WTC11 (cell line): ENCODE results near the gene RNF19B. TPM values are rescaled to one million over a fixed set of nuclear protein-coding genes. Genes with fewer than 3 reads are reported as not detected.

Experiments used
- CREM ChIP-seq: sonication (generic); formaldehyde crosslinking; IDR thresholded peaks from 2 replicates; pipeline ENCODE4 v1.8.1; 2022; ENCODE audit warnings: mild to moderate bottlenecking, missing genetic modification reagents, moderate library complexity
- E2F4 ChIP-seq: sonication (generic); formaldehyde crosslinking; IDR thresholded peaks from 2 replicates; pipeline ENCODE4 v1.8.1; 2022; ENCODE audit warnings: low read depth, mild to moderate bottlenecking, moderate library complexity, missing genetic modification reagents, borderline replicate concordance
- IRF2 ChIP-seq: sonication (generic); formaldehyde crosslinking; IDR thresholded peaks from 2 replicates; pipeline ENCODE4 v1.8.0; 2022; ENCODE audit warnings: low read depth, missing genetic modification reagents, borderline replicate concordance
- MLX ChIP-seq: sonication (generic); formaldehyde crosslinking; IDR thresholded peaks from 2 replicates; pipeline ENCODE4 v1.8.1; 2023; ENCODE audit warnings: mild to moderate bottlenecking, missing genetic modification reagents, moderate library complexity
- NFE2L1 ChIP-seq: sonication (generic); formaldehyde crosslinking; IDR thresholded peaks from 2 replicates; pipeline ENCODE4 v1.8.1; 2023; ENCODE audit warnings: missing genetic modification reagents
- NFYB ChIP-seq: sonication (generic); formaldehyde crosslinking; conservative IDR thresholded peaks from 2 replicates; pipeline ENCODE4 v1.8.0; 2022; ENCODE audit warnings: low read depth, missing genetic modification reagents
- PRDM15 ChIP-seq: sonication (generic); formaldehyde crosslinking; IDR thresholded peaks from 2 replicates; pipeline ENCODE4 v1.8.0; 2022; ENCODE audit warnings: missing genetic modification reagents
- RELA ChIP-seq: sonication (generic); formaldehyde crosslinking; IDR thresholded peaks from 2 replicates; pipeline ENCODE4 v1.8.1; 2022; ENCODE audit warnings: missing genetic modification reagents, mild to moderate bottlenecking, borderline replicate concordance
- RORB ChIP-seq: fragments of 250-450 bp; sonication (Bioruptor Pico); IDR thresholded peaks from 2 replicates; pipeline ENCODE4 v1.9.0; 2021; ENCODE audit warnings: mild to moderate bottlenecking
- TCF7 ChIP-seq: sonication (generic); formaldehyde crosslinking; IDR thresholded peaks from 2 replicates; pipeline ENCODE4 v1.8.0; 2022; ENCODE audit warnings: mild to moderate bottlenecking, low read depth, missing genetic modification reagents, moderate library complexity
- TEAD4 ChIP-seq: sonication (generic); formaldehyde crosslinking; IDR thresholded peaks from 2 replicates; pipeline ENCODE4 v1.8.0; 2022; ENCODE audit warnings: mild to moderate bottlenecking, missing genetic modification reagents
- USF1 ChIP-seq: sonication (generic); formaldehyde crosslinking; IDR thresholded peaks from 2 replicates; pipeline ENCODE4 v1.8.0; 2022; ENCODE audit warnings: mild to moderate bottlenecking, missing genetic modification reagents
- ZBTB43 ChIP-seq: sonication (generic); formaldehyde crosslinking; IDR thresholded peaks from 2 replicates; pipeline ENCODE4 v1.8.1; 2023; ENCODE audit warnings: mild to moderate bottlenecking, missing genetic modification reagents
- ZNF121 ChIP-seq: sonication (generic); formaldehyde crosslinking; IDR thresholded peaks from 2 replicates; pipeline ENCODE4 v1.8.0; 2023; ENCODE audit warnings: missing genetic modification reagents
- ZNF219 ChIP-seq: sonication (generic); formaldehyde crosslinking; IDR thresholded peaks from 2 replicates; pipeline ENCODE4 v1.8.0; 2023; ENCODE audit warnings: missing genetic modification reagents, mild to moderate bottlenecking, borderline replicate concordance
- ZNF263 ChIP-seq: sonication (generic); formaldehyde crosslinking; IDR thresholded peaks from 2 replicates; pipeline ENCODE4 v1.8.1; 2022; ENCODE audit warnings: low read depth, mild to moderate bottlenecking, moderate library complexity, missing genetic modification reagents
- ZNF396 ChIP-seq: fragments of 250-450 bp; sonication (Bioruptor Pico); IDR thresholded peaks from 2 replicates; pipeline ENCODE4 v1.8.0; 2021; ENCODE audit warnings: mild to moderate bottlenecking, moderate library complexity, borderline replicate concordance
- ZNF416 ChIP-seq: fragments of 250-450 bp; sonication (Bioruptor Pico); IDR thresholded peaks from 2 replicates; pipeline ENCODE4 v1.9.0; 2021; ENCODE audit warnings: mild to moderate bottlenecking, inconsistent platforms
- ZNF423 ChIP-seq: fragments of 250-450 bp; sonication (Bioruptor Pico); IDR thresholded peaks from 2 replicates; pipeline ENCODE4 v2.1.2; 2022; ENCODE audit warnings: mild to moderate bottlenecking, moderate library complexity
- ZNF532 ChIP-seq: fragments of 250-450 bp; sonication (Bioruptor Pico); IDR thresholded peaks from 2 replicates; pipeline ENCODE4 v1.9.0; 2021; ENCODE audit warnings: mild to moderate bottlenecking, borderline replicate concordance
- total RNA-seq: library from RNA; stranded (reverse); gene quantifications from 3 replicates; pipeline ENCODE4 v1.2.3, GENCODE V29; 2021
- TF ChIP-seq, protein P1 (sequence below): sonication (generic); formaldehyde crosslinking; IDR thresholded peaks from 2 replicates; pipeline ENCODE4 v1.8.1; 2022; ENCODE audit warnings: mild to moderate bottlenecking, moderate library complexity, missing genetic modification reagents
- TF ChIP-seq, protein P2 (sequence below): fragments of 250-450 bp; sonication (Bioruptor Pico); IDR thresholded peaks from 2 replicates; pipeline ENCODE4 v1.9.0; 2021; ENCODE audit warnings: moderate library complexity, mild to moderate bottlenecking, inconsistent platforms, borderline replicate concordance
- TF ChIP-seq, protein P3 (sequence below): sonication (generic); formaldehyde crosslinking; conservative IDR thresholded peaks from 2 replicates; pipeline ENCODE4 v1.8.1; 2022; ENCODE audit warnings: mild to moderate bottlenecking, missing genetic modification reagents
- TF ChIP-seq, protein P4 (sequence below): sonication (generic); formaldehyde crosslinking; IDR thresholded peaks from 2 replicates; pipeline ENCODE4 v1.8.1; 2023; ENCODE audit warnings: mild to moderate bottlenecking, missing genetic modification reagents, moderate library complexity

Gene RNF19B
- total RNA-seq, 1 experiment from 2014 or later, result 21.9 TPM

GRCh38 chr1:32972814-32973428 lies 8.3 kb upstream of the RNF19B start (continued):
- TF ChIP-seq NFE2L1 (CRISPR knock-in tag) (peak; percentile 67; the same call in 1 of the 2 replicates), MLX (CRISPR knock-in tag) (no peak), IRF2 (CRISPR knock-in tag) (no peak), TCF7 (CRISPR knock-in tag) (no peak), ZNF532 (no peak), ZBTB43 (CRISPR knock-in tag) (0 out of 2 replicates have a peak, but pooled peaks have one; percentile 66), CREM (no peak), ZNF416 (CRISPR knock-in tag) (no peak), ZNF219 (CRISPR knock-in tag) (no peak), ZNF396 (CRISPR knock-in tag) (no peak), ZNF423 (CRISPR knock-in tag) (no peak), E2F4 (CRISPR knock-in tag) (0 out of 2 replicates have a peak, but pooled peaks have one; percentile 59), RELA (CRISPR knock-in tag) (no peak), ZNF121 (no peak), ZNF263 (CRISPR knock-in tag) (no peak), TEAD4 (CRISPR knock-in tag) (no peak), RORB (no peak), USF1 (CRISPR knock-in tag) (peak; percentile 91), PRDM15 (no peak), NFYB (CRISPR knock-in tag) (peak; percentile 39; the same call in 1 of the 2 replicates)
- TF ChIP-seq, protein P1, sequence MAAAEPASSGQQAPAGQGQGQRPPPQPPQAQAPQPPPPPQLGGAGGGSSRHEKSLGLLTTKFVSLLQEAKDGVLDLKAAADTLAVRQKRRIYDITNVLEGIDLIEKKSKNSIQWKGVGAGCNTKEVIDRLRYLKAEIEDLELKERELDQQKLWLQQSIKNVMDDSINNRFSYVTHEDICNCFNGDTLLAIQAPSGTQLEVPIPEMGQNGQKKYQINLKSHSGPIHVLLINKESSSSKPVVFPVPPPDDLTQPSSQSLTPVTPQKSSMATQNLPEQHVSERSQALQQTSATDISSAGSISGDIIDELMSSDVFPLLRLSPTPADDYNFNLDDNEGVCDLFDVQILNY (CRISPR knock-in tag), result peak; percentile 77
- TF ChIP-seq, protein P2, sequence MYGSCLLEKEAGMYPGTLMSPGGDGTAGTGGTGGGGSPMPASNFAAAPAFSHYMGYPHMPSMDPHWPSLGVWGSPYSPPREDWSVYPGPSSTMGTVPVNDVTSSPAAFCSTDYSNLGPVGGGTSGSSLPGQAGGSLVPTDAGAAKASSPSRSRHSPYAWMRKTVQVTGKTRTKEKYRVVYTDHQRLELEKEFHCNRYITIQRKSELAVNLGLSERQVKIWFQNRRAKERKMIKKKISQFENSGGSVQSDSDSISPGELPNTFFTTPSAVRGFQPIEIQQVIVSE (CRISPR knock-in tag), result no peak
- TF ChIP-seq, protein P3, sequence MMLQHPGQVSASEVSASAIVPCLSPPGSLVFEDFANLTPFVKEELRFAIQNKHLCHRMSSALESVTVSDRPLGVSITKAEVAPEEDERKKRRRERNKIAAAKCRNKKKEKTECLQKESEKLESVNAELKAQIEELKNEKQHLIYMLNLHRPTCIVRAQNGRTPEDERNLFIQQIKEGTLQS (CRISPR knock-in tag), result no peak
- TF ChIP-seq, protein P4, sequence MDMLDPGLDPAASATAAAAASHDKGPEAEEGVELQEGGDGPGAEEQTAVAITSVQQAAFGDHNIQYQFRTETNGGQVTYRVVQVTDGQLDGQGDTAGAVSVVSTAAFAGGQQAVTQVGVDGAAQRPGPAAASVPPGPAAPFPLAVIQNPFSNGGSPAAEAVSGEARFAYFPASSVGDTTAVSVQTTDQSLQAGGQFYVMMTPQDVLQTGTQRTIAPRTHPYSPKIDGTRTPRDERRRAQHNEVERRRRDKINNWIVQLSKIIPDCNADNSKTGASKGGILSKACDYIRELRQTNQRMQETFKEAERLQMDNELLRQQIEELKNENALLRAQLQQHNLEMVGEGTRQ (CRISPR knock-in tag), result peak; percentile 93
